Measurements from ENCODE around the gene SH2D1B. TPM values are rescaled to one million over a fixed set of nuclear protein-coding genes. Genes with fewer than 3 reads are reported as not detected.

The SH2D1B gene
- total RNA-seq, 2 donors from 2014 or later: not detected

DNA sequence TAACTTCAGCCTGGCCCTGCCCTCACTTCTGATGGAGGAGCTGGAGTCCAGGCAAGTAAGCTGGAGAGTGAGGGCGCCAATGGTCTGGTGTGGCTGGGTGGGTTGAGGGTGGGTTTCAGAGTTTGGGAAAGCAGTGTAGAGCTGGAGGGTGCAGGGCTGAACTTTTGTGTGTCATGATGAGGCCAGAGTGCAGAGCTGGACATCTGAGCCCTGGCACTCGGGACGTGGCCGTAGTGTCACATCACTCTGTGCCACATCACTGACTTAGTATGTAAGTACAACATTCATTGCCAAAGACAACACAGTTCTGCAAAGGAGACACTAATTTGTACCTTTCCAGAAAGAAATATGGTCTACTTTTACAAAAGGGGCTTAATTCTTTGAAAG lies 51.1 kb downstream of the SH2D1B start:
- Mint-ChIP-seq H3K27me3 (ENCODE audit: insufficient read depth) (peaks cover 1% of the 10 kb centered on the region), H3K4me3 (no peak overlapping the region), H3K4me1 (no peaks in the 10 kb centered on the region), H3K27ac (no peak overlapping the region), H3K9me3 (no peaks in the 10 kb centered on the region), H3K36me3 (ENCODE audit: low read depth) (no peaks in the 10 kb centered on the region)
- TF ChIP-seq, protein P1, sequence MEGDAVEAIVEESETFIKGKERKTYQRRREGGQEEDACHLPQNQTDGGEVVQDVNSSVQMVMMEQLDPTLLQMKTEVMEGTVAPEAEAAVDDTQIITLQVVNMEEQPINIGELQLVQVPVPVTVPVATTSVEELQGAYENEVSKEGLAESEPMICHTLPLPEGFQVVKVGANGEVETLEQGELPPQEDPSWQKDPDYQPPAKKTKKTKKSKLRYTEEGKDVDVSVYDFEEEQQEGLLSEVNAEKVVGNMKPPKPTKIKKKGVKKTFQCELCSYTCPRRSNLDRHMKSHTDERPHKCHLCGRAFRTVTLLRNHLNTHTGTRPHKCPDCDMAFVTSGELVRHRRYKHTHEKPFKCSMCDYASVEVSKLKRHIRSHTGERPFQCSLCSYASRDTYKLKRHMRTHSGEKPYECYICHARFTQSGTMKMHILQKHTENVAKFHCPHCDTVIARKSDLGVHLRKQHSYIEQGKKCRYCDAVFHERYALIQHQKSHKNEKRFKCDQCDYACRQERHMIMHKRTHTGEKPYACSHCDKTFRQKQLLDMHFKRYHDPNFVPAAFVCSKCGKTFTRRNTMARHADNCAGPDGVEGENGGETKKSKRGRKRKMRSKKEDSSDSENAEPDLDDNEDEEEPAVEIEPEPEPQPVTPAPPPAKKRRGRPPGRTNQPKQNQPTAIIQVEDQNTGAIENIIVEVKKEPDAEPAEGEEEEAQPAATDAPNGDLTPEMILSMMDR (conservative IDR thresholded peaks at IDR 0.05): no peak
- DNase-seq: no peak
- Histone ChIP-seq H3K9ac (ENCODE audit: extremely low read depth, low read length, poor library complexity, severe bottlenecking) (no peak overlapping the region), H3K4me3 (ENCODE audit: low read length) (no peak overlapping the region), H3K9me3 (ENCODE audit: control insufficient read depth, low read length) (no peaks in the 10 kb centered on the region), H3K36me3 (ENCODE audit: control insufficient read depth, insufficient read depth, low read length) (no peaks in the 10 kb centered on the region), H3K4me1 (ENCODE audit: control insufficient read depth, insufficient read depth, low read length) (no peaks in the 10 kb centered on the region), H3K27me3 (ENCODE audit: control insufficient read depth, insufficient read depth, low read length, poor library complexity, severe bottlenecking) (no peaks in the 10 kb centered on the region), H3K27ac (ENCODE audit: low read depth, low read length) (no peak overlapping the region)
- WGBS, 2 experiments (ENCODE audit: insufficient coverage in 1 of 2, insufficient read length in 1 of 2): 97 to 100% methylated on average over 3 to 4 of the region's 4 CpGs

DNA sequence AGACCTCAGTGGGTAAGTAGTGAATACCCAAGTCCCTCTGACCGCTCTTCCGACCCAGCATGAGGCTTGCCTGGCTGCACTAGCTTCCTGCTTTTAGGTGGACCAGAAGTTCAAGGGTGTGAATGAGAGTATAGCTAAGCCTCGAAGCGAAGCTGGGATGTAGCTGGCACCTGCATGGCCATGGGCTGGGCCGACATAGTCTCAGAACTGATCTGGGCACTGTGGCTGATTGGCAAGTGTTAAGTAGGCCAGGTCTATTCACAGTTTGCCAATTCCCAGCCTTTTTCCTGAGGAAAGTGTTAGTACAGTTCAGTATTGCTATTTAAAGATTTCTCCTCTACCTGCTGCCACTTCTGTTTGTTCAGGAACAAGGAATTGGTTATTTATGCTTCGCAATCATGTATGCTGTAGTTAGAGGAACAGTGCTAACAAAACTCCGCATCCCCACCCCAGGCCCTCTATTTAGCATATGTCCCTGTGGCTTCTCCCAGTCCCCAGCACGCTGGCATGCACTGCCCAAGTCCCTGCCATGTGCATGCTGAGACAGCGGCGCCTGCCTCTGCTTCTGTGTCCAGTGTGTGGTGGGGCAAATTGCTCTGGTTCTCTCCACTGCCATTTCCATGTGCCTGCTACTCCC lies 51.6 kb downstream of the SH2D1B start:
- Histone ChIP-seq H3K27me3 (ENCODE audit: control insufficient read depth, insufficient read depth, low read length, poor library complexity, severe bottlenecking) (no peaks in the 10 kb centered on the region), H3K9me3 (ENCODE audit: control insufficient read depth, low read length) (no peaks in the 10 kb centered on the region), H3K9ac (ENCODE audit: extremely low read depth, low read length, poor library complexity, severe bottlenecking) (no peak overlapping the region), H3K4me1 (ENCODE audit: control insufficient read depth, insufficient read depth, low read length) (no peaks in the 10 kb centered on the region), H3K27ac (ENCODE audit: low read depth, low read length) (no peak overlapping the region), H3K4me3 (ENCODE audit: low read length) (no peak overlapping the region), H3K36me3 (ENCODE audit: control insufficient read depth, insufficient read depth, low read length) (no peaks in the 10 kb centered on the region)
- Mint-ChIP-seq H3K9me3 (no peaks in the 10 kb centered on the region), H3K36me3 (ENCODE audit: low read depth) (no peaks in the 10 kb centered on the region), H3K4me3 (no peak overlapping the region), H3K27ac (no peak overlapping the region), H3K4me1 (no peaks in the 10 kb centered on the region), H3K27me3 (ENCODE audit: insufficient read depth) (peaks cover 1% of the 10 kb centered on the region)
- WGBS, 2 experiments (ENCODE audit: insufficient coverage in 1 of 2, insufficient read length in 1 of 2): 96% methylated on average over 7 to 10 of the region's 10 CpGs
- TF ChIP-seq, protein P1 (conservative IDR thresholded peaks at IDR 0.05): no peak
- DNase-seq: no peak

DNA sequence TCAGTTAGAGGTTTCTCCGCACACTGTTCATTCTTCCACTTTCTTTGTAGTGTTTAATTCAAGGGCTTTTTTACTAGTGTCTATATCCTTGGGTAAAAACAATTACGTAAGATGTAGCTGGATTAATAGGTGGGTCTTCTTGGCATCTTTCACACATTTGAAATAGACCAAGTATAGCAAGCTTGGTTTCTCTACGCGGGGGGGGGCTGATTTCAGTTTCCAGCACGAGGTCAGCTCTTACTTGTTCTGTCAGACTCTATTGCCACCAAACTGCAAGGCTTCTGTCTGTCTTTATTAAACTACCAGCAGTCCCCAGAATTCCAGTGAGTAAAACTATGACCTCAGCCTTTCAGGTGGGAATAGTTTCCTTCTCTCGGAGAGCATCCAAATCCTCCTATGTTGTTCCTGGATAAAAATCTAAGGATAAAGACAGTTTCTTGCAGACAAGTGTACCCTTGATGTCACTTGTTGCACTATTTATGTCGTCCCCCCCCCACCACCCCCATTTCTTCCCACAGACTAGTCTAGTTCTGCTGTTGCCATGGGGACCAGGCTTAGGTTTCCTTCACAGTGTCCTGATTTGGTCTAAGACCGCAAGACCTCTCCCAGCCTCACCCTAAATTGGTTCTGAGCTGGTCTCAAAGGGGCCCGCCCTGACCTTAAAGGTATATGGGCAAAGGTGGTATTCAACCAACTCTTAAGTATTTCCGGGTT lies 52.3 kb downstream of the SH2D1B start:
- H3K36me3 ChIP-seq (ENCODE audit: control insufficient read depth, insufficient read depth, low read length): no peaks in the 10 kb centered on the region
- H3K9me3 Mint-ChIP-seq: no peaks in the 10 kb centered on the region
- no peak overlapping the region for H3K9ac ChIP-seq (ENCODE audit: extremely low read depth, low read length, poor library complexity, severe bottlenecking)
- no peak for DNase-seq
- no peaks in the 10 kb centered on the region for H3K27me3 ChIP-seq (ENCODE audit: control insufficient read depth, insufficient read depth, low read length, poor library complexity, severe bottlenecking)
- TF ChIP-seq, protein P1 (conservative IDR thresholded peaks at IDR 0.05): no peak
- no peak overlapping the region for H3K27ac ChIP-seq (ENCODE audit: low read depth, low read length)
- H3K27ac Mint-ChIP-seq: no peak overlapping the region
- H3K4me1 ChIP-seq (ENCODE audit: control insufficient read depth, insufficient read depth, low read length): no peaks in the 10 kb centered on the region
- H3K4me3 Mint-ChIP-seq: no peak overlapping the region
- H3K4me3 ChIP-seq (ENCODE audit: low read length): no peak overlapping the region
- no peaks in the 10 kb centered on the region for H3K36me3 Mint-ChIP-seq (ENCODE audit: low read depth)
- H3K9me3 ChIP-seq (ENCODE audit: control insufficient read depth, low read length): no peaks in the 10 kb centered on the region
- peaks cover under 1% of the 10 kb centered on the region for H3K27me3 Mint-ChIP-seq (ENCODE audit: insufficient read depth)
- no peaks in the 10 kb centered on the region for H3K4me1 Mint-ChIP-seq
- WGBS, 2 experiments (ENCODE audit: insufficient coverage in 1 of 2, insufficient read length in 1 of 2): 66 to 80% methylated on average over 5 to 10 of the region's 10 CpGs
